Measurements from ENCODE around the gene TARDBP.
"Not testable (repeated sequence)": the region's sequence is repeated elsewhere in the genome, so short reads cannot be mapped to it uniquely, and the experiment has no call there.

Gene TARDBP
- 67.7 to 141 (median 83.9) reads per million in 4 donors for total RNA-seq

DNA sequence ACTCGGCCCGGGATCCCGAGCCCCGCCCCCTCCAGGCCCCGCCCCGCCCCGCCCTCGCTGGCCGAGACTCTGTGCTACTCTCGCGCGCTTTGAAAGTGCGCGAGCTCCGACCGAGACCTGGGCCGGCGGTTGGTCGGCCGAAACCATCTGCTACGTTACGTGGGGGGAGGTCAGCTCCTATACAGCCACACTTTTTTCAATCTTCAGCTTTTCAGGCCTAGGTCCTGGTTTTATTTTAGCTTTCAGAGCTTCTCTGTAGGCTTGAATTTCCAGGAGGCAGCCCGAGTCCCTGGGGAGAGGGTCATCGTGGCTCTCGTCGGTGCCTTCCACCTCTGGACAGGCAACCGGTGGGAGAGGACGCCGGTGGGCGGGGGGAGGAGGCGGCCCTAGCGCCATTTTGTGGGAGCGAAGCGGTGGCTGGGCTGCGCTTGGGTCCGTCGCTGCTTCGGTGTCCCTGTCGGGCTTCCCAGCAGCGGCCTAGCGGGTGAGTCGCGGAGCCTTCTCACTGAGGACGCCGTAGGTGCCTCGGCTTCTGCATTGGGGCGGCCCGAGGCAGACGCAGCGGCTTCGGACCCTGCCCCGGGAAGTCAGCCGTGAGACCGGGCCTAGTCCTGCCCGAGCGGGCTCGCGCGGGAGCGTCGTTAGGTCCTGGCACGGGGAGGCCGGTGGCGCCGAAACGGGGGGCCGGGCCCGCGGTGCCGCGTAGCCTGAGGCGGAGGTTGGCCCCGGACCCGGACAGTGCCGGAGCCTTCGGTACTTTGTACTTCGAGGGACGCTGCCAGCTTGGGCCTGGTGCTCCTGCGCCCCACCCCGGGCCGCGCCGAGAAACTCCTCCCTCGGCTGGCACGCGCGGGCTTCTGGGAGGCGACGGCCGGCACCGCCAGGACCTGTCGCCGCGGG, at the start of gene TARDBP:
Gene TARDBP, plus strand, starts transcription at position 395 of the 900 bp plus-strand sequence. CDS start 1,074 bp downstream, outside the sequence.
- peak; percentile 77 to 91 (median 85) for DNase-seq

DNA sequence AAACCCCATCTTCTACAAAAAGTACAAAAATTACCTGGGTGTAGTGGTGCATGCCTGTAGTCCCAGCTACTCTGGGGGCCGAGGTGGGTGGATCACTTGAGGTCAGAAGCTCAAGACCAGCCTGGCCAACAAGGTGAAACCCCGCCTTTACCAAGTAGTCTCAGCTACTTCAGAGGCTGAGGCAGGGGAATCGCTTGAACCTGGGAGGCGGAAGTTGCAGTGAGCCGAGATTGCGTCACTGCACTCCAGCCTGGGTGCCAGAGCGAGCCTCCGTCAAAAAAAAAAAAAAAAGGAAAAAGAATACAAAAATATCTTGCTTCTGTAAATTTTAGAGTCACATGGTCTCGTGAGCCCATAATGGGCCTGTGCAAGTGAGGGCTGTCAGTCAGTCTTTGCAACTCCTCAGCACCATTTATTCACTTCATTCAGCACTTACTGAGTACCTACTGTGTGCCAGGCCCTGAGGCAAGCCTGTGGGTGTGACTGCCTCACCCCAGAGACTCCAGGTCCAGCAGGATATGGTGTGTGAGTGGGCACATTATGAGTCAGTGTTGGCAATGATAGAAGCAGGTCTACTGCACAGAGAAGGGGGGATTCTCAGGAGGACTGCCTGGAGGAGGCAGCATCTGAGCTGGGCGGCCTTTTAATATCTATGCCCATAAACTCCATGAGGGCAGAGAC, 46.8 kb upstream of the TARDBP start:
- DNase-seq, result peak in 1 of 5 donors; percentile 19

DNA sequence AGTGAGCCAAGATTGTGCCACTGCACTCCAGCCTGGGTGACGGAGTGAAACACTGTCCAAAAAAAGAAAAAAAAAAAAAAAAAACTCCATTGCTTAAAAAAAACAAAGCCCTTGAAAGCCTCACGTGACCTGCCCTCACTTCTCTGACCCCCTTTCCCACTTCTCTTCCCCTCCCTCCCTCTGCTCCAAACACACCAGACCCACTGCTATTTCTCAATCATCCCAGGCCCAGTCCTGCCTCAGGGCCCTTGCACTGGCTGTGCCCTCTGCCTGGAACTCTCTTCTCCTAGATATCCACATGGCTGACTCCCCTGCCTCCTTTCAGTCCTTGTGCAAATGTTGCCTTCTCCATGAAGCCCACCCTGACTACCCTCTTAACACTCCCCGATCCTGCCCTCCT, 45.4 kb upstream of the TARDBP start:
- no peak for DNase-seq

- no peak for DNase-seq
Measured at GRCh38 chr1:10968411-10968826, 44.0 kb upstream of the TARDBP start.

- no peak for DNase-seq
Measured at GRCh38 chr1:10969267-10969970, 43.0 kb upstream of the TARDBP start.

DNA sequence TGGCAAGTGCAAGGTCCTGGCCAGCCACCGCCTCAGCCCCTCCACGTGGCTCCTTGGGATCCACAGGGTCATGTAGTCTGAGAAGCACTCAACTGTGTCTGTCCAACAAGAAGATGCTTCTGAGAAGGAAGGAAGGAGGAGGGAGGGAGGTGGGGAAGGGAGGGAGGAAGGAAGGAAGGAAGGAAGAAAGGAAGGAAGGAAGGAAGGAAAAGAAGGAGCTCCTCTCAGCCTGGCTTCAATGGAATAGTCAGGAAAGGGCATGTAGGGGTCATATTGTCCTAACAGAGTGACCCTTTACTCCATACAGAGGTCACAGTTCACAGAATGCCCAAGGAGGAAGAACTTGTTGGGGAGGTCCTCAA, 42.5 kb upstream of the TARDBP start:
- no peak for DNase-seq

- DNase-seq, result no peak
Measured at GRCh38 chr1:10973552-10973951, 38.9 kb upstream of the TARDBP start.

DNA sequence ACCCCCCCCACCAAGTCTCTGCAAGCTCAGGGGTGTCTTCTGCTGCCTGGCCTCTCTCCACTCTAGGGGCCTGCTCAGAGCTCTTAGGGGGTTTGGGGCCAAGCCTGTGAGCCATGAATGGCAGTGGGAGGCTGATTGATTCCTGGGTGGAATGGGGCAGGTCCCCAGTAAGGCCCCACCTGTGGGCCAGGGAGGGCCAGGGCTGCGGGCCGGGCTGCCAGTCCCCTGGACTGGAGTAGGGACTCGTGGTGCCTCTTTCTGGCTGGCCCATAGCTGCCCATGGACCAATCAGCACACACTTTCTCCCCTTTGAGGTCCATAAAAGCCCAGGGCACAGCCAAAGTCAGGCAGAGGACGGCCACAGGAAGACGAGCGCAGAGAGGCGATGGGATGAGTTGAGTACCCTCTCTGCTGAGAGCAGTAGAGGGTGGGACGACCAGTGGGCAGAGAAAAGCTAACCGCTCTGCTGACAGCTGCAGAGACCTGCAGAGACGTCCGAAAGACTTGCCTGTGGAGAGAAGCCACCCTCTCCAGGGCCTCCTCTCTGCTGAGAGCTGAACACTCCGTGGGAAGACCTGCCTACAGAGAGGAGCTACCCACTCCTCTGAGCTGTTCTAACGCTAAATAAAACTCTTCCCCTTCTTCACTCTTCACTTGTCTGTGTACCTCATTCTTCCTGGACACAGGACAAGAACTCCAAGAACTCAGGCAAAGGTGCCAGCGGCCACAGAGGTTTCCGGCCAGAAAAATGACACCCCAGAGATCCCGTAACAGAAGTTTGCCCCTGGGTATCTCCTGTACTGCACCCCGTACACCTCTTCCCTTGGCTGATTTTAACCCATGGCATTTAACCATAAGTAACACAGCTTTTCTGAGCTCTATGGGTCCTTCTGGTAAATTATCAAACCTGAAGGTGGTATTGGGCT, 38.2 kb upstream of the TARDBP start:
- DNase-seq, result no peak

GRCh38 chr1:10975567-10976326, 36.7 kb upstream of the TARDBP start:
- DNase-seq, result no peak

DNA sequence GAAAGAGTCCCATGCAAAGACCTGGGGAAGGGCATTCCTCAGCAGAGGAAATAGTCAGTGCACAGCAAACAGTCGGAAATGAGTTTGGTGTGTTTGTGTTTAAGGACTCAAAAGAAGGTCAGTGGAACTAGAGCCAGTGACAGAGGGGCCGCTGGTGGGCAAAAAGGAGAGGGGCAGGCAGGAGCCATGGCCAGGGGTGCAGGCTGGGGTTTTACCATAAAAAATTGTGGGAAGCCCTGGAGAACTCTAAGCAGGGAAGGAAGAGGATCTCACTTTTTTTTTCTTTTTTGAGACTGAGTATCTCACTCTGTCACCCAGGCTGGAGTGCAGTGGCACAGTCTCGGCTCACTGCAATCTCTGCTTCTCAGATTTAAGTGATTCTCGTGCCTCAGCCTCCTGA, 33.7 kb upstream of the TARDBP start:
- no peak for DNase-seq

- DNase-seq, result no peak
Measured at GRCh38 chr1:10979483-10979920, 33.0 kb upstream of the TARDBP start.

GRCh38 chr1:10980094-10980577, 32.3 kb upstream of the TARDBP start:
- DNase-seq, result no peak

GRCh38 chr1:10980841-10981727, 31.4 kb upstream of the TARDBP start:
- DNase-seq, result no peak

DNA sequence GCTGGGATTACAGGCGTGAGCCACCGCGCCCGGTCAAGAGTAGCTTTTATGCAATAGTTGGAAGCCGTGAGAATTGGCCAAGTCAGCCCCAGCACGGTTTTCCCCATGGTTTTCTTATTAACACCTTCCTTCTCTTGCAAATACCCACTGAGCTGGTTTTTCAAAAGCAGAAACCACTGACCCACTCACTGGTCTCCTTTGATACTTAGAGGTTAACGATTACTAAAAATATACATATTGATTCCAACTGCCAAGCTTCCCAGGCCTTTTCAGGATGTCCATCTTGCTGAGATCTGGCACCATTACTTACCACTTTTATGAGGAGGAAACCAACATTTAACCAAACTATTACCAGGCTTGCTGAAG, 25.9 kb upstream of the TARDBP start:
- DNase-seq, result no peak

DNA sequence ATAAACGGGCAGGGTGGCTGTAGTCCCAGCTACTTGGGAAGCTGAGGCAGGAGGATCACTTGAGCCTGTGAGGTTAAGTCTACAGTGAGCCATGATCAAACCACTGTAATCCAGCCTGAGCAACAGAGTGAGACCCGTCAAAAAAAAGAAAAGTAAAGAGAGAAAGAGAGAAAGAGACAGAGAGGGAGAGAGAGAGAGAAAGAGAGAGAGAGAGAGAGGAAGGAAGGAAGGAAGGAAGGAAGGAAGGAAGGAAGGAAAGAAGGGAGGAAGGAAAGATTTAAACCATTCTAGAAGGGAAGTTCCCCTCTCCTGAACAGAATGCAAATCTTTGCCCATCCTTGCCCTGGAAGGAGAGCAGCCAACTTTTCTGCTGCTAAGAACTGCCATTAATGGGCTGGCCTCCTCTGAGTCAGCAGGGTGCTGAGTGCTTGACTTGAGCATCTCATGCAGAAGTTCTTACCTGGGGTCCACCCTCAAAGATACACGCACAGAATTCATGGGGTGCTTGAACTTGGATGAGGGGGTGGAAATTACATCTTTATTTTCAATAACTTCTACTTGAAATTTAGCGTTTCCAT, 24.5 kb upstream of the TARDBP start:
- no peak for DNase-seq

DNA sequence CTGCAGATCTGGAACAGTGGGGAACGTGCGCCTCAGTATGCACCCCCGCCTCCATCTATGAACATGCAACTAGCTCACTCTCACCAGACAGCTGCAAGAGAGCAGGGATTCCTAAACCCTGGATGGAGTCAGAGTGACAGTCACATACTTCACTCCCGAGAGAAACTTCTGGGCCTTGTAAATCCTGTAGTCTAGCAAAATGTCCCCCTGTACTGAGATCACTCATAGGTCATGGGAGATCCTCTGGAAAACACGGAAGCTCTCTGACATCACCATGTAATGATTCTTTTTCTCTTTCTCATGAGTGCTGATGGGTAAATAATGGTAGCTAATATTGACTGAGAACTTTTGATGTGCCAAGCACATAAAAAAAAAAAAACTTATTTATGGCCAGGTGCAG, 23.4 kb upstream of the TARDBP start:
- DNase-seq, result no peak

DNA sequence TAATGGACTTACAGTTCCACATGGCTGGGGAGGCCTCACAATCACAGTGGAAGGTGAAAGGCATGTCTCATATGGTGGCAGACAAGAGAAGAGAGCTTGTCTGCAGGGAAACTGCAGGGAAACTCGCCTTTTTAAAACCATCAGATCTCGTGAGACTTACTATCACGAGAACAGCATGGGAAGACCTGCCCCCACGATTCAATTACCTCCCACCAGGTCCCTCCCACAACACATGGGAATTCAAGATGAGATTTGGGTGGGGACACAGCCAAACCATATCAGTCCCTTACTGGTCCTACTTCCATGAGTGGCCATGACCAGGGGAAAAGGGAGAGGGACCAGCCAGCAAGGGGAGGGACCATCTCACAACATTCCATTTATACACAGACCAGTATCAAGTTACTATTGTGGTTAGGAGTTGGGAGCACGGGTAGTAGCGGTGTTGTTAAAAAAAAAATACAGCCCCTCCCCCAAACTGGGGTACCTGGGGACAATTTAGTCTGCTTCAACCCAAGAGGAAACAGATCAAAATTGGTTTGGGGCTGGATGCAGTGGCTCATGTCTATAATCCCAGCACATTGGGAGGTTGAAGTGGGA, 22.4 kb upstream of the TARDBP start:
- not testable (repeated sequence) for DNase-seq

DNA sequence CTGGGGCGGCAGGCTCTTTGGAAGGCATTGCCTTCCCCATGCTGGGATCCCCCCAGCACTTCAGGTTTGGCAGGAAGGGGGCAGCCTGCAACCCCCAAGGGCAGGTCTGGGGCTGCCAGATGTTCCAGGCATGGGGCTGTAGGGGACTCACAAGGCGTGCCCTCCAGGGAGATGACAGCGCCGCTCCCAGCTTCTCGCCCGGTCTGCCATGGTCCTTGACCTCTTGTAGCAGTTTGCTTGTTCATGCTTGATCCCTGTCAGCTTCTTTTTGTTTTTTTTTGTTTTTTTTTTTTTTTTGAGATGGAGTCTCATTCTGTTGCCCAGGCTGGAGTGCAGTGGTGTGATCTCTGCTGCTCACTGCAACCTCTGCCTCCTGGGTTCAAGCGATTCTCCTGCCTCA, 21.6 kb upstream of the TARDBP start:
- DNase-seq, result no peak

DNA sequence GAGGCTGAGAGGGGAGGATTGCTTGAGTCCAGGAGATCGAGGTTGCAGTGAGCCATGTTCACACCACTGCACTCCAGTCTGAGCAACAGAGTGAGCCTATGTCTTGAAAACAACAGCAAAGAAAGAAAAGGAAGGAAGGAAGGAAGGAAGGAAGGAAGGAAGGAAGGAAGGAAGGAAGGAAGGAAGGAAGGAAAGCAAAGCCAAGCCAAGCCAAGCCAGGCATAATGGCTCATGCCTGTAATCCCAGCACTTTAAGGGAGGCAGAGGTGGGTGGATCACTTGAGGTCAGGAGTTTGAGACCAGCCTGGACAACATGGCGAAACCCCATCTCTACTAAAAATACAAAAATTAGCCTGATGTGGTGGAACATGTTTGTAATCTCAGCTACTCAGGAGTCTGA, 20.4 kb upstream of the TARDBP start:
- not testable (repeated sequence) for DNase-seq
